ENCODE data around the gene NQO2. TPM values are rescaled to one million over a fixed set of nuclear protein-coding genes. Genes with fewer than 3 reads are reported as not detected.

NQO2 gene
- total and polyA plus RNA-seq, 10 of the 15 experiments (the other 5 are each of a cell fraction or from before 2014, with no cell fraction given) = 0.55 to 2.6 (median 0.80) TPM

DNA sequence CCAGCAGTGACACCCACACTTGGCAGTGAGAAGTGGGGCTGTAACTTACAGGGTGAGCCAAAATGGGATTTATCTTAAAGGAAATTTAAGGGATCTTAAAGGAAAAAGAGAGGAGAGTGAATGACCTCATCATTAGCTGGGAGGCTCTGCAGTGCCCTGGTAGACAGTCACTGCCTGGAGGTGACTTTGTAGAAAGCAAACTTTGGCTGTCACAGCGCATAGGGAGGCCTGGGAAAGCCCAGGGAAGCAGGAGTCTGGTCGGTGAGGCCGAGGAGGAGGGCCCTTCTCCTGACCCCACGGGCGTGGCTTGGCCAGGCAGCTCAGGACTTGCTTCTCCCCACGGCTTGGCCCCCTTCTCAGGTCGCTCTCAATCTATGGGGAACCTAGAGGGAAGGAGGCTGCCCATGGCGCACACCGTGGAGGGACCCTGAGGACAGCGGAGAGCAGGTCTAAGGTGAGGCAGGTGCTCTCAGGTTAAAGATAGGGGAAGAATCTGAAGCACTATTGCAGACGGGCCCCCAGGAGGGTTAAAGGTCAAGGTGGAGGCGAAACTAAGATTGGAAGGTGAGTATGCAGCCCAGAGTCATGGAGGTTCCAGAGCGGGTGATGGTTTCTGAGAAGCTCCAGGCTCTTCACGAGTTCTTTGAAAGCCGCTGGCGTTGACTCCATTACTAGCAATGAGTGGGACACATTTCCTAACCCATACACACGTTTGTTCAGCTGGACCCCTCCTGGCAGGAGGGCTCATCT, 53.0 kb downstream of the NQO2 start:
- H3K27ac ChIP-seq (ENCODE audit: control insufficient read depth, insufficient read depth) = no peak overlapping the region

DNA sequence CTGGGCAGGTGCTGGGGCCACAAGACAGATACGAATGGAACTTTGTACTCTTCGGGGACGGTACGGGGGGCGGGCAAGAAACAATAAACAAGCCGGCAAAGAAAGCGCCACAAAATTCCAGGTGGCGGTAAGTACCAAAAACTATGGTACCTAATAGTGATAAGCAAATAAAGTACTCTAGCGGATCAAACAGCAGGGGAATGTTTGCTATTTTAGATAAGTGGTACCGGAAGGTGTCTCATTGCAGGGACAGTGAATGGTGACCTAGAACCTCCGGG, 53.5 kb downstream of the NQO2 start:
- in situ Hi-C loops (cut with MboI) = loop anchor here (10.0 kb wide), 1 partner anchor 208 kb away; the partner anchor contains the start of gene SERPINB1
- SMC1A ChIA-PET (ENCODE audit: uncharacterized antibody, unreplicated experiment) = interaction anchor here (1.3 kb wide), 2 partner anchors 52 to 55 kb away, joined by 3 to 5 read pairs; no protein-coding TSS in a partner anchor

More for the DNA sequence above, 53.0 kb downstream of the NQO2 start:
- ChIA-PET SMC1A (ENCODE audit: uncharacterized antibody, unreplicated experiment) (interaction anchor here (1.3 kb wide), 1 partner anchor 52 kb away, joined by 3 read pairs; no protein-coding TSS in a partner anchor), RAD21 (ENCODE audit: unreplicated experiment) (interaction anchor here (1.2 kb wide), 1 partner anchor 261 kb away, joined by 3 read pairs; no protein-coding TSS in a partner anchor), CTCF (interaction anchor here (1.0 to 1.5 kb wide), 5 partner anchors 26 to 100 kb away, joined by 3 to 7 read pairs (median 5); no protein-coding TSS in a partner anchor), POLR2A (no interaction called here)
- BruUV-seq (replicated peaks) = no TSS peak
- no peak for DNase-seq (ENCODE audit: low read depth, low spot score)
- peaks cover 2 to 3% of the 10 kb centered on the region in 2 experiments; a peak in 3 of 4 replicates for H3K27me3 ChIP-seq (replicated peaks in 1 of 2; ENCODE audit: control insufficient read depth in 2 of 2, insufficient read depth in 2 of 2, low read length in 1 of 2)
- intact Hi-C loops (cut with micrococcal nuclease; ENCODE audit: unreplicated experiment) (loop anchor here (2.0 to 10.0 kb wide), 3 partner anchors 26 to 260 kb away; partner anchors contain the start of gene SERPINB1), in situ Hi-C loops (cut with MboI) (loop anchor here (10.0 kb wide), 1 partner anchor 208 kb away; the partner anchor contains the start of gene SERPINB1)
- no peak overlapping the region for H3K4me2 ChIP-seq (ENCODE audit: control insufficient read depth, insufficient read depth)
- H3K9me3 ChIP-seq (replicated peaks; ENCODE audit: control insufficient read depth, insufficient read depth, low read length) = no peaks in the 10 kb centered on the region; the same call in 2 of the 3 replicates
- TF ChIP-seq NBN (IDR thresholded peaks at IDR 0.05) = no peak
- no peak for TF ChIP-seq ATF3 (IDR thresholded peaks at IDR 0.05; ENCODE audit: borderline replicate concordance, extremely low read depth, low read depth, low read length)
- no peak for TF ChIP-seq ZNF274 (IDR thresholded peaks at IDR 0.05; ENCODE audit: insufficient read depth, insufficient read length)
- H3K9ac ChIP-seq (ENCODE audit: control insufficient read depth, insufficient read depth, low read length) = no peak overlapping the region
- no peaks in the 10 kb centered on the region for H3K36me3 ChIP-seq (ENCODE audit: control insufficient read depth in 2 of 2, insufficient read depth in 2 of 2, low read length in 1 of 2)
- WGBS (ENCODE audit: insufficient coverage, insufficient replicate concordance, low lambda C conversion rate, missing lambda C conversion rate) = 72% methylated on average over 17 of the region's 17 CpGs
- no peaks in the 10 kb centered on the region for H4K20me1 ChIP-seq (ENCODE audit: control insufficient read depth, insufficient read depth)
- H3K79me2 ChIP-seq (ENCODE audit: control insufficient read depth, insufficient read depth, low read length) = no peaks in the 10 kb centered on the region
- H3K4me1 ChIP-seq (ENCODE audit: control insufficient read depth, insufficient read depth, low read length) = no peaks in the 10 kb centered on the region
- no peak overlapping the region for H2AFZ ChIP-seq (ENCODE audit: control insufficient read depth, low read depth, low read length)
- no peak for FAIRE-seq
- ATAC-seq = no peak
- H3K4me3 ChIP-seq = no peak overlapping the region

More for the DNA sequence above, 53.5 kb downstream of the NQO2 start:
- no peak overlapping the region; the same call in 1 of the 2 replicates for H3K27ac ChIP-seq (ENCODE audit: control insufficient read depth, insufficient read depth)
- RAD21 ChIA-PET (ENCODE audit: unreplicated experiment) = interaction anchor here (1.0 to 1.2 kb wide), 2 partner anchors 54 to 262 kb away, joined by 3 to 4 read pairs; partner anchors contain the start of gene NQO2
- peak overlapping the region; percentile 53; the same call in 1 of the 2 replicates for H3K4me3 ChIP-seq
- ATAC-seq (no peak), DNase-seq (ENCODE audit: low read depth, low spot score) (no peak), FAIRE-seq (no peak)
- no peaks in the 10 kb centered on the region for H3K4me1 ChIP-seq (ENCODE audit: control insufficient read depth, insufficient read depth, low read length)
- POLR2A ChIA-PET = interaction anchor here (0.6 kb wide), 1 partner anchor 27 kb away, joined by 3 read pairs; no protein-coding TSS in a partner anchor
- no peaks in the 10 kb centered on the region for H4K20me1 ChIP-seq (ENCODE audit: control insufficient read depth, insufficient read depth)
- peak overlapping the region; percentile 72 for H2AFZ ChIP-seq (ENCODE audit: control insufficient read depth, low read depth, low read length)
- no peak overlapping the region; the same call in 1 of the 2 replicates for H3K9ac ChIP-seq (ENCODE audit: control insufficient read depth, insufficient read depth, low read length)
- CTCF ChIA-PET = interaction anchor here (1.0 to 1.5 kb wide), 6 partner anchors 26 to 63 kb away, joined by 4 to 11 read pairs (median 6); partner anchors contain the start of gene NQO2
- H3K27me3 ChIP-seq (replicated peaks in 1 of 2; ENCODE audit: control insufficient read depth in 2 of 2, insufficient read depth in 2 of 2, low read length in 1 of 2) = peaks cover 2 to 3% of the 10 kb centered on the region in 2 experiments; a peak in 3 of 4 replicates
- H3K9me3 ChIP-seq (replicated peaks; ENCODE audit: control insufficient read depth, insufficient read depth, low read length) = no peaks in the 10 kb centered on the region
- intact Hi-C loops (cut with micrococcal nuclease; ENCODE audit: unreplicated experiment) = loop anchor here (2.0 to 10.0 kb wide), 3 partner anchors 26 to 261 kb away; partner anchors contain the start of gene SERPINB1
- no peaks in the 10 kb centered on the region for H3K79me2 ChIP-seq (ENCODE audit: control insufficient read depth, insufficient read depth, low read length)
- no TSS peak for BruUV-seq (replicated peaks)
- WGBS (ENCODE audit: insufficient coverage, insufficient replicate concordance, low lambda C conversion rate, missing lambda C conversion rate) = 60% methylated on average over 11 of the region's 11 CpGs
- H3K36me3 ChIP-seq (ENCODE audit: control insufficient read depth in 2 of 2, insufficient read depth in 2 of 2, low read length in 1 of 2) = no peaks in the 10 kb centered on the region
- TF ChIP-seq RAD21 (IDR thresholded peaks at IDR 0.05; ENCODE audit: insufficient read depth, low read depth, low read length) (no peak), BCL11A (IDR thresholded peaks at IDR 0.05; ENCODE audit: low read depth, low read length) (no peak), EED (IDR thresholded peaks at IDR 0.05; ENCODE audit: low read depth) (no peak), MXI1 (IDR thresholded peaks at IDR 0.05; ENCODE audit: low read depth, low read length) (no peak), WRNIP1 (IDR thresholded peaks at IDR 0.05; ENCODE audit: borderline replicate concordance, low read depth, low read length) (no peak), TBL1XR1 (IDR thresholded peaks at IDR 0.05; ENCODE audit: low read depth, low read length) (no peak), ESRRA (IDR thresholded peaks at IDR 0.05; ENCODE audit: low read length) (no peak), SREBF1 (IDR thresholded peaks at IDR 0.05; ENCODE audit: low read length) (no peak), ZNF217 (IDR thresholded peaks at IDR 0.05) (no peak), HDAC2 (IDR thresholded peaks at IDR 0.05) (no peak)
- H3K4me2 ChIP-seq (ENCODE audit: control insufficient read depth, insufficient read depth) = peak overlapping the region; percentile 79; the same call in 1 of the 2 replicates
